DOHH2 (cell line): ENCODE data around the gene EMX1.

ENCODE experiments used
- H3F3A ChIP-seq: fragments of 200-600 bp; sonication (generic), shearing (Covaris generic); 2 replicates; pipeline ENCODE4 v1.6.0; 2016; ENCODE audit warnings: antibody characterized with exemption, mild to moderate bottlenecking; ENCODE audit not compliant: control insufficient read depth, insufficient read depth
- H3K27ac ChIP-seq: fragments of 200-600 bp; sonication (generic); 2 replicates; pipeline ENCODE4 v1.5.1; 2014; ENCODE audit warnings: low read depth, mild to moderate bottlenecking, low read length, moderate library complexity
- H3K27me3 ChIP-seq: fragments of 200-600 bp; sonication (generic); 2 replicates; pipeline ENCODE4 v1.6.1; 2014; ENCODE audit warnings: mild to moderate bottlenecking, low read length, mixed read lengths; ENCODE audit not compliant: control insufficient read depth
- H3K36me3 ChIP-seq: fragments of 200-600 bp; sonication (generic); 2 replicates; pipeline ENCODE4 v1.6.1; 2014; ENCODE audit warnings: mild to moderate bottlenecking, low read length, moderate library complexity, mixed read lengths; ENCODE audit not compliant: control insufficient read depth
- H3K4me1 ChIP-seq: fragments of 200-600 bp; sonication (generic); 2 replicates; pipeline ENCODE4 v1.6.1; 2014; ENCODE audit warnings: mild to moderate bottlenecking, low read length, mixed read lengths; ENCODE audit not compliant: control insufficient read depth
- H3K4me2 ChIP-seq: fragments of 200-600 bp; sonication (generic); 2 replicates; pipeline ENCODE4 v1.6.0; 2014; ENCODE audit warnings: mild to moderate bottlenecking, low read length, moderate library complexity
- H3K4me3 ChIP-seq: fragments of 200-600 bp; sonication (generic); 2 replicates; pipeline ENCODE4 v1.5.1; 2014; ENCODE audit warnings: mild to moderate bottlenecking, low read length, mixed read lengths
- H3K79me2 ChIP-seq: fragments of 200-600 bp; sonication (generic); 2 replicates; pipeline ENCODE4 v1.6.1; 2014; ENCODE audit warnings: mild to moderate bottlenecking, low read length, mixed read lengths; ENCODE audit not compliant: control insufficient read depth
- H3K9me2 ChIP-seq: fragments of 200-600 bp; sonication (generic); replicated peaks from 2 replicates; pipeline ENCODE4 v1.6.1; 2014; ENCODE audit warnings: mild to moderate bottlenecking, low read length, mixed read lengths; ENCODE audit not compliant: control insufficient read depth
- H3K9me3 ChIP-seq: fragments of 200-600 bp; sonication (generic); 2 replicates; pipeline ENCODE4 v1.6.1; 2014; ENCODE audit warnings: antibody characterized with exemption, low read length, mixed read lengths; ENCODE audit not compliant: control insufficient read depth, insufficient read depth
- H4K20me1 ChIP-seq: fragments of 200-600 bp; sonication (generic); 2 replicates; pipeline ENCODE4 v1.6.0; 2014; ENCODE audit warnings: low read depth, mild to moderate bottlenecking, antibody characterized with exemption, low read length, moderate library complexity; ENCODE audit not compliant: control insufficient read depth, insufficient read depth
- EZH2phosphoT487 ChIP-seq: fragments of 200-600 bp; sonication (generic); IDR thresholded peaks from 2 replicates; pipeline ENCODE4 v1.6.1; 2017; ENCODE audit warnings: borderline replicate concordance, mild to moderate bottlenecking, antibody characterized with exemption, low read length, moderate library complexity, mixed read lengths
- TF ChIP-seq, protein P1 (sequence below): fragments of 200-600 bp; sonication (generic); IDR thresholded peaks from one replicate; pipeline ENCODE4 v1.5.1; 2014; ENCODE audit warnings: antibody characterized with exemption, mild to moderate bottlenecking, low read depth, low read length; ENCODE audit not compliant: poor library complexity, severe bottlenecking

The EMX1 gene

GRCh38 chr2:72923833-72924352, 6.6 kb downstream of the EMX1 start:
- no peak overlapping the region for H3K4me2 ChIP-seq
- no peak overlapping the region for H3K4me3 ChIP-seq

DNA sequence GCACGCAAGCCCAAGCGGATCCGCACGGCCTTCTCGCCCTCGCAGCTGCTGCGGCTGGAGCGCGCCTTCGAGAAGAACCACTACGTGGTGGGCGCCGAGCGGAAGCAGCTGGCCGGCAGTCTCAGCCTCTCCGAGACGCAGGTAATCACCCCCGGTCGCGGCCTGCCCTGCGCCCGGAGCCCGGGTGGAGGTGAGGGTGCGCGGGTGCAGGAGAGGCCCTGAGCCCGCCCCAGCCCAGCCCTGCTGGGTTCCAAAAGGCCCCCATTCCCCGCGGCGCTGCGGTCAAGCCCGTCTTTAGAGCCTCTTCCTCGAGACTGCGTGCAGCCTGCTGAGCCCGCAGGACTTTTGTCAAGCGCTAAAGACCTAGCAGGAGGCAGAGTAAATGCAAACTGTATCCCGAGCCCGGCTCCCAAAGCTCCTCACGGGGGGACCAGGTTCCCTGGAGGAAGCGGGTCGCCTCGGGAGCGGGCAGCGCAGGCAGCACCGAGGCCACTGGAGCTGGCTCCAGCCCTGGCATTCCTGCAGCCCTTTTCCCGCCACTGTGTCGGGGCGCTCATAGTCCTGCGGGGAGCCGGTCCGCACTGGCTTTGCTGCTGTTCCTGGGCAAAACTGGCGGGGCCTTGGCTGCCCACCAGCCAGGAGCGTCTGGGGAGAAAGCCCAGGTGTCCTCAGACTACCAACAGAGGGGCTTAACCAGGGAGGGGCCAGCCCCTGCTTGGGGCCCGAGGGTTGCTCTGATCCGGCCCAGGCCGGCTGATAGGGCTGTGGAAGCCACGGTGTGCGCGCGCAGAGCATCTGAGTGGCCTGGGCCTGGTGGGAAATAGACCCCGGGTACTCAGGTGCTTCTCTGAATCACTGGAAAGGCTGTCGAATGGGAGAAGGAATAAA, 7.3 kb downstream of the EMX1 start:
- H3K27ac ChIP-seq: no peak overlapping the region
- TF ChIP-seq, protein P1, sequence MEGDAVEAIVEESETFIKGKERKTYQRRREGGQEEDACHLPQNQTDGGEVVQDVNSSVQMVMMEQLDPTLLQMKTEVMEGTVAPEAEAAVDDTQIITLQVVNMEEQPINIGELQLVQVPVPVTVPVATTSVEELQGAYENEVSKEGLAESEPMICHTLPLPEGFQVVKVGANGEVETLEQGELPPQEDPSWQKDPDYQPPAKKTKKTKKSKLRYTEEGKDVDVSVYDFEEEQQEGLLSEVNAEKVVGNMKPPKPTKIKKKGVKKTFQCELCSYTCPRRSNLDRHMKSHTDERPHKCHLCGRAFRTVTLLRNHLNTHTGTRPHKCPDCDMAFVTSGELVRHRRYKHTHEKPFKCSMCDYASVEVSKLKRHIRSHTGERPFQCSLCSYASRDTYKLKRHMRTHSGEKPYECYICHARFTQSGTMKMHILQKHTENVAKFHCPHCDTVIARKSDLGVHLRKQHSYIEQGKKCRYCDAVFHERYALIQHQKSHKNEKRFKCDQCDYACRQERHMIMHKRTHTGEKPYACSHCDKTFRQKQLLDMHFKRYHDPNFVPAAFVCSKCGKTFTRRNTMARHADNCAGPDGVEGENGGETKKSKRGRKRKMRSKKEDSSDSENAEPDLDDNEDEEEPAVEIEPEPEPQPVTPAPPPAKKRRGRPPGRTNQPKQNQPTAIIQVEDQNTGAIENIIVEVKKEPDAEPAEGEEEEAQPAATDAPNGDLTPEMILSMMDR: no peak
- no peak for TF ChIP-seq EZH2phosphoT487
- H3K4me1 ChIP-seq: no peaks in the 10 kb centered on the region
- no peaks in the 10 kb centered on the region for H4K20me1 ChIP-seq
- no peaks in the 10 kb centered on the region for H3K9me3 ChIP-seq
- no peaks in the 10 kb centered on the region for H3K9me2 ChIP-seq
- no peaks in the 10 kb centered on the region for H3K36me3 ChIP-seq
- H3K79me2 ChIP-seq: no peaks in the 10 kb centered on the region
- no peak overlapping the region for H3K4me3 ChIP-seq
- H3K27me3 ChIP-seq: peaks cover 85% of the 10 kb centered on the region
- no peak overlapping the region for H3K4me2 ChIP-seq
- H3F3A ChIP-seq: no peaks in the 10 kb centered on the region

More at GRCh38 chr2:72923833-72924352, 6.6 kb downstream of the EMX1 start:
- no peaks in the 10 kb centered on the region for H3K4me1 ChIP-seq
- H3K27me3 ChIP-seq: peaks cover 84% of the 10 kb centered on the region
- no peak overlapping the region for H3K27ac ChIP-seq
- H3F3A ChIP-seq: no peaks in the 10 kb centered on the region
- H3K79me2 ChIP-seq: no peaks in the 10 kb centered on the region
- no peaks in the 10 kb centered on the region for H4K20me1 ChIP-seq
- TF ChIP-seq, protein P1: no peak
- TF ChIP-seq EZH2phosphoT487: no peak
- H3K9me2 ChIP-seq: no peaks in the 10 kb centered on the region
- no peaks in the 10 kb centered on the region for H3K9me3 ChIP-seq
- no peaks in the 10 kb centered on the region for H3K36me3 ChIP-seq

DNA sequence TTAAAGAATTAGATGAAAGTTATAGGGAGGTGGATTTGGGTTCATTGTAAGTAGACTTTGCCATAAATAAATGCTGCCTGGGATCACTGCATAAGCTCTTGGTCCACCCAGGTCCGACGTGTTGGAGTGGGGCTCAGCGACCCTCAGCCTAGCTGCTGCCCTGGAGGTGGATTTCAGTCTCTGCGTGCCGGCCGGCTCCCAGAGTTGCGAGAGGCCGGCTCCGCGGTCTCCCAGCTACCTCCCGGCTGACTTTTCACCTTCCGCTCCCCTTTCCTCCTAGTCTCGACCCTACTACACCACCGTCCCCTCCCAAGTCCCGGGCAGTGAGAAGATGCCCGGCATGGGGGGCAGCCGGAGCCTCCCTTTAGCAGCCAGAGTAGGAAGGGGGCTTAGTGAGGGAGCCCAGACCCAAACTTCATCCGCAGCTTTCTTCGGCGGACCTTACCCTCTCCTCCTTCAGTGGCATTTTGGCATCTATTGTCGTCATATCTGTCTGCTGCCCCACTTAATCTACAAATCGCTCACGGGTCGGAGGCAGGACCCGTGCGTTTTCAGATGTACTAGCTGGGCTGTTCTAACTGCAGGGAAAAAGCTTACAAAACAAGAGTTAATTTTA, 8.1 kb downstream of the EMX1 start:
- no peak overlapping the region for H3K4me2 ChIP-seq
- no peaks in the 10 kb centered on the region for H3K79me2 ChIP-seq
- H4K20me1 ChIP-seq: no peaks in the 10 kb centered on the region
- no peaks in the 10 kb centered on the region for H3K4me1 ChIP-seq
- H3K27ac ChIP-seq: no peak overlapping the region
- no peaks in the 10 kb centered on the region for H3K9me2 ChIP-seq
- no peak overlapping the region for H3K4me3 ChIP-seq
- peaks cover 84% of the 10 kb centered on the region for H3K27me3 ChIP-seq
- H3F3A ChIP-seq: no peaks in the 10 kb centered on the region
- H3K36me3 ChIP-seq: no peaks in the 10 kb centered on the region
- H3K9me3 ChIP-seq: no peaks in the 10 kb centered on the region
- no peak for TF ChIP-seq EZH2phosphoT487
- TF ChIP-seq, protein P1: no peak
